SU-DHL-6 (cell line): Measurements from ENCODE around the gene MAP7.

ENCODE experiments used
- CTCF ChIP-seq: fragments of 200-600 bp; sonication (generic); IDR thresholded peaks from one replicate; pipeline ENCODE4 v1.5.1; 2017; ENCODE audit warnings: antibody characterized with exemption, mild to moderate bottlenecking, low read length, moderate library complexity; ENCODE audit not compliant: insufficient read depth, poor library complexity, severe bottlenecking
- EZH2phosphoT487 ChIP-seq: fragments of 200-600 bp; sonication (generic), shearing (Covaris generic); conservative IDR thresholded peaks from 2 replicates; pipeline ENCODE4 v1.6.1; 2018; ENCODE audit warnings: mild to moderate bottlenecking, antibody characterized with exemption, low read length, moderate library complexity, mixed read lengths

GRCh38 chr6:136562211-136562610 lies 12.0 kb upstream of the MAP7 start:
- TF ChIP-seq CTCF (no peak), EZH2phosphoT487 (no peak)
